ENCODE data around the gene PTBP3.
A peak's percentile ranks its signal among the peaks of the same experiment; 100 is the strongest.

PTBP3 gene

DNA sequence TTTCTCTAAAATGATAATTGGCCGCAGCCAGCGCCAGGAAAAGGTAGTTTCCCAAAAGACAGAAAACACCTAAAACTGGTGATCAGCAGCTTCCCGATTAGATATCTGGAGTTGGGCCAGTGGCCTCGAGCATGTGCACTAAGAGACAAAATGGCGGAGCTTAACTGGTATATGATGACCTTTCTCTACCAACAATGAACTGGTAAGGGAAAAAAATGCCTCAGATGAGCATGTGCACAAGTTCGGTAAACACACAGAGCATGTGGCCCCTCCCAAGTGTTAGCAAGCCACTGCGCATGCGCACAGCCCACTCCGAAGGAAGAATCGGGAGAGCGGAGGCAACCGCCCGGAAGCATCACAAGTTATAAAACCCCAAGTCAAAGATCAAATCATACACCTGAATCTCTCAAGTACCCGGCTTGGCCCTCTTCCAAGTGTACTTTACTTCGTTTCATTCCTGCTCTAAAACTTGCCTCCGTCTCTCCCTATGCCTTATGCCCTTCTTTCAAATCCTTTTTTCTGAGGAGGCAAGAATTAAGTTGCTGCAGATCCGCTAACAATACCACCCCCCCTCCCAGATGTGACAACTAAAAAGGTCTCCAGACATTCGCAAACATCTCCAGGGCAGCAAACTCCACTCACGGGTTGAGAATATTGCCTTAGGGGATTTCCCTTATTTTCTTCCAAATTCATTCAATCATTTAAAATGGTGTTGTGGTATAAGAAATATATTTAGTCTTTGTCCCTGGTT lies 15.0 kb upstream of the PTBP3 start:
- DNase-seq, result peak; percentile 93
- Histone ChIP-seq H3K9me3 (no peaks in the 10 kb centered on the region), H3K4me3 (ENCODE audit: low read depth, low read length) (peak overlapping the region; percentile 83), H3K27me3 (no peaks in the 10 kb centered on the region), H3K4me1 (no peaks in the 10 kb centered on the region), H3K36me3 (no peaks in the 10 kb centered on the region)
- no peak for TF ChIP-seq CTCF (IDR thresholded peaks at IDR 0.05; ENCODE audit: low read depth, low read length)

DNA sequence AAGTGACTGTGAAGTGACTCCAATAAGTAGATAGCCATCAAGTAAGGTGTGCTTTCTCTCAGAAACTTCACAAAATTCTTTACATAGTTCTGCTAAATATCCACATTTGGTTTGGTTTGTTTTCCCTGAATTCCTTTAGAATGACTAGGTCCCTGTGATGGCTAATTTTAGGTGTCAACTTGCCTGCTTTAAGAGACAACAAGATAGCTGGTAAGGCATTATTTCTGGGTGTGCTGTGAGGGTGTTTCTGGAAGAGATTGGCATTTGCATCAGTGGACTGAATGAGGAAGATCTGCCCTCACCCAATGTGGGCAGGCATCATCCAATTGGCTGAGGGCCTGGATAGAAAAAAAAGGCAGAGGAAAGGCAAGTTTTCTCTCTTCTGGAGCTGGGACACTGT lies 8.3 kb upstream of the PTBP3 start:
- H3K36me3 ChIP-seq, result no peaks in the 10 kb centered on the region
- no peaks in the 10 kb centered on the region for H3K4me1 ChIP-seq
- DNase-seq, result no peak
- H3K27me3 ChIP-seq, result no peaks in the 10 kb centered on the region
- no peak for TF ChIP-seq CTCF (IDR thresholded peaks at IDR 0.05; ENCODE audit: low read depth, low read length)
- no peaks in the 10 kb centered on the region for H3K9me3 ChIP-seq
- H3K4me3 ChIP-seq (ENCODE audit: low read depth, low read length), result no peak overlapping the region

DNA sequence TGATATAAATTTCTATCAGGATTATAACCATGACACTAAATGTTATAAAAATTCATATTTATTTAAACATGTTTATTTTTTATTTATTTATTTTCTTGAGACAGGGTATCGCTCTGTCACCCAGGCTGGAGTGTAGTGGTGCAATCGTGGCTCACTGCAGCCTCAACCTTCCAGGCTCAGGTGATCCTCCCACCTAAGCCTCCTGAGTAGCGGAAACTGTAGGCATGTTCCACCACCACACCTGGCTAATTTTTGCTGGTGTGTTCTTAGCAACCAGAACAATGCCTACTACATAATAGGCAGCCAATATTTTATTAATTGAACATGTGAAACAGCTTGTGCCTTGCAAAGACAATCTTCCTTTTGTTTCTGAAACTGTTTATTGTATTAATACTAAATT lies 6.5 kb upstream of the PTBP3 start:
- Histone ChIP-seq H3K4me3 (ENCODE audit: low read depth, low read length) (no peak overlapping the region), H3K27me3 (no peaks in the 10 kb centered on the region), H3K9me3 (no peaks in the 10 kb centered on the region), H3K4me1 (no peaks in the 10 kb centered on the region), H3K36me3 (no peaks in the 10 kb centered on the region)
- no peak for TF ChIP-seq CTCF (IDR thresholded peaks at IDR 0.05; ENCODE audit: low read depth, low read length)
- no peak for DNase-seq

GRCh38 chr9:112338561-112338960 lies 5.1 kb upstream of the PTBP3 start:
- no peaks in the 10 kb centered on the region for H3K4me1 ChIP-seq
- TF ChIP-seq CTCF (IDR thresholded peaks at IDR 0.05; ENCODE audit: low read depth, low read length), result no peak
- no peak overlapping the region for H3K4me3 ChIP-seq (ENCODE audit: low read depth, low read length)
- no peaks in the 10 kb centered on the region for H3K36me3 ChIP-seq
- no peaks in the 10 kb centered on the region for H3K9me3 ChIP-seq
- no peaks in the 10 kb centered on the region for H3K27me3 ChIP-seq
- DNase-seq, result no peak

GRCh38 chr9:112337547-112337946 lies 4.1 kb upstream of the PTBP3 start:
- no peak for DNase-seq
- Histone ChIP-seq H3K36me3 (no peaks in the 10 kb centered on the region), H3K27me3 (no peaks in the 10 kb centered on the region), H3K4me1 (no peaks in the 10 kb centered on the region), H3K9me3 (no peaks in the 10 kb centered on the region), H3K4me3 (ENCODE audit: low read depth, low read length) (no peak overlapping the region)
- TF ChIP-seq CTCF (IDR thresholded peaks at IDR 0.05; ENCODE audit: low read depth, low read length), result no peak

DNA sequence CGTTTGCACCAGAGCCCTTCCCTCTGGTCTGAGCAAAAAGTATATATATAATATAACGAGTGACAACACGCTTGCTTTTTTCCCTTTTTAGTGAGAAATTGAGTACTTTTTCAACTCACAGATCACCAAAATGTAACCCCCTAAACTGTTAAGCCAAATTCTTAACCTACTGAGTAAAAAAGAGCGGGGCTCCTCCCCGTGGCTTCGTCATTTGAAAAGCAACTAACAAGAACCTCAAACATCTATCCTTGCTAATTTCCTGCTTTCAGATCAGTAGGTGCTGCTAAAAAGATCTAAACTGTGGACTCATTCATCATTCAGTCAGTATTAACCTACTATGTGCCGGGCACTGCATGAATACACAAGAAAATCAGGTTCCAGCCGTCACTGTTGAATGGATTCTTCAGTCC lies 1.0 kb upstream of the PTBP3 start:
- no peak for TF ChIP-seq CTCF (IDR thresholded peaks at IDR 0.05; ENCODE audit: low read depth, low read length)
- peak overlapping the region; percentile 61 for H3K4me3 ChIP-seq (ENCODE audit: low read depth, low read length)

More for the DNA sequence above, 1.0 kb upstream of the PTBP3 start:
- no peaks in the 10 kb centered on the region for H3K27me3 ChIP-seq
- H3K9me3 ChIP-seq, result no peaks in the 10 kb centered on the region
- no peaks in the 10 kb centered on the region for H3K36me3 ChIP-seq
- no peak for DNase-seq
- H3K4me1 ChIP-seq, result no peaks in the 10 kb centered on the region
